Fibroblast of upper back skin (primary cell): ENCODE results near the gene SBNO2.
"Not testable (repeated sequence)": the region's sequence is repeated elsewhere in the genome, so short reads cannot be mapped to it uniquely, and the experiment has no call there.

ENCODE experiments used
- DNase-seq: peaks from one replicate; pipeline ENCODE4 v3.0.0-alpha.2; 2013

The SBNO2 gene

GRCh38 chr19:1132552-1133383, 41.3 kb downstream of the SBNO2 start:
- DNase-seq = no peak

DNA sequence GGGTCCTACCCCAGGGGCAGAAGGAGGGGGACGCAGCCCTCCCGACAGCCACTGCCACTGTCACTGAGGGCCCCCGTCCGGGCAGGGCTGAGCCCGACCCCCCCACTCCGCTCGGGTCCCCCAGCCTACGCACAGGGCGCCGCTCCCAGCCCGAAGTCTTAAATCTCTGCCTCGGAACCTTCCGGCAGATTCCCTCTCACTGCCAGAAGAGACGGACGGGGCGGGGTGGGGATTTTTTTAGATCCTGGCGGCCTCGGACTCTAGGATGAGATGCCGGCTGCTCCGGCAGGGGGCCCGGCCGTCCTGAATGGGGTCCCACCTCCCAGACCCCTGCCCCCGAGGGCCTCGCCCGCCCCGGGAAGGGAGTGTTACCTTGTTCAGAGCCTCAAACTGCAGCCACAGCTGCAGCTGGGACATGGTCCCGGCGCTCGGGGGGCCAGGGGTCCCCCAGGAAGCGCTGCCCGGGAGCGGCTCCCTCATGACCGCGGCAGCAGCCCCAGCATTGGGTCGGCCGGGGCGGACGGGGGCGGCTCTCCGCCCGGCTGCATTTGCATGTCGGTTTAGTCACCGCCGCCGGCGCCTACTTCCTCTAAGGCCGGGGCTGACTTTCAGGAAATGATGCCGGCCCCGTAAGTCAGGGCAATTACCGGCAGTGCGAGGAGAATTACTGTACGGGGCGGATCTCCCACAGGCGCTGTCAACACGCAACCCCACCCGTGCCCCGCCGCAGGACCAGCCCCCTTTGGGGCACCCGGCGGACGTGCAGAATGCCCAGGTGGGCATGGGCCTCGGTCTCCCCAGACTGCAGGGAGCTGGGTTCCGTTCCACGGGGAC, 42.1 kb downstream of the SBNO2 start:
- peak; percentile 85 for DNase-seq

DNA sequence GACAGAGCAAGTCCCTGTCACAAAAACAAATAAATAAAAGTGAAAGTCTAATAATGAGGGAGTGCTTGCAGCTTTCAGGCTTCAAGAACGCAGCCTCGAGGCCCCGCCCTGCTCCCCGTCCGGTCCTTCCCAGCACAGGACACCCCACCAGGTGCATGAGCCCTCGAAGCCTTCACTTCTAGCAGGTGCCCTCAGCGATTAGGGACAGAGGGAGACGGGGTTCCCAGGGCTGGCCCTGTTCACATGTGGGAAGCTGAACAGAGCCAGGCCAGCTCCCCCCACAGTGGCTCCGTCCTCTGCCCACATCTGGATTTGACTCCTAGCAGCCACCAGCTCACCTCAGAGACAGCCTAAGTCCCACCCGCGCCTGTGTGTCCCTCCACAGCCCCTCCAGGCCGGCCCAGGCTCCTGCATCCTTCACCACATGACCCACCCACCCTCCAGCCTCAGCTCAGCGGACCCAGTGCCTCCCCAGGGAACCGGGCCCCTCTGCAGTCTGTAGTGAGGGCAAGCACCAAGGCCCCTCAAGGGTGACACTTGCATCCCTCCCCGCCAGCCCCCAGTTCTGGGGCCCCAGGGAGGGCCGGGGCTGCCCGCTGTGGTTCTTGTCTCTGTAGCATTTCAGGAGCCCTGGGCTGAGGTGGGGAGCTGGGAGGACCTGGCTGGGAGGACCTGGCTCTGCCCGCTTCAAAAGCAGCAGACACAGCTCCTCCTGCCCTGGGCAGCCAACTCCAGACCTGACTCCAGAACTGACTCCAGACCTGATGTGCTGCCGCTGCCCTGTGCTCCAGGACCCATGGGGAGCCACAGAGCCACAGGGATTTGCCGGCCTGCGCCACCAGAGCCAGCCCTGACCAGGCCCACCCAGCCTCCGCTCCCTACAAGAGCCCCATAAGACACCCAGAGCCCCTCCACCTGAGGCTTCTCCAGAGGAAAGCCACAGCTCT, 43.0 kb downstream of the SBNO2 start:
- no peak for DNase-seq

GRCh38 chr19:1129535-1129934, 44.5 kb downstream of the SBNO2 start:
- DNase-seq = no peak

DNA sequence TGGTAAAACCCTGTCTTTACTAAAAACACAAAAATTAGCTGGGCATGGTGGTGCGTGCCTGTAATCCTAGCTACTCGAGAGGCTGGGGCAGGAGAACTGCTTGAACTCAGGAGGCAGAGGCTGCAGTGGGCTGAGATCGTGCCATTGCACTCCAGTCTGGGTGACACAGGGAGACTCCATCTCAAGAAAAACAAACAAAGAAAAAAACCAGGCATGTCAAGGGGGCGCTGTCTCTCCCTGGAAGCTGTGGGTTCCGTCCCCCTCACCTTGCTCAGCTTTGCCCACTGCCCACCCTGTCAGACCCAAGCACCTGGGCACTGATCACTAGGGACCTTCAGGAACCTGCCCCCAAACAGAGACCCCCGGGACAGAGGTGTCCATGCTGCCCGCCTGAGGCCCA, 45.0 kb downstream of the SBNO2 start:
- not testable (repeated sequence) for DNase-seq

GRCh38 chr19:1128106-1128505, 46.0 kb downstream of the SBNO2 start:
- no peak for DNase-seq

DNA sequence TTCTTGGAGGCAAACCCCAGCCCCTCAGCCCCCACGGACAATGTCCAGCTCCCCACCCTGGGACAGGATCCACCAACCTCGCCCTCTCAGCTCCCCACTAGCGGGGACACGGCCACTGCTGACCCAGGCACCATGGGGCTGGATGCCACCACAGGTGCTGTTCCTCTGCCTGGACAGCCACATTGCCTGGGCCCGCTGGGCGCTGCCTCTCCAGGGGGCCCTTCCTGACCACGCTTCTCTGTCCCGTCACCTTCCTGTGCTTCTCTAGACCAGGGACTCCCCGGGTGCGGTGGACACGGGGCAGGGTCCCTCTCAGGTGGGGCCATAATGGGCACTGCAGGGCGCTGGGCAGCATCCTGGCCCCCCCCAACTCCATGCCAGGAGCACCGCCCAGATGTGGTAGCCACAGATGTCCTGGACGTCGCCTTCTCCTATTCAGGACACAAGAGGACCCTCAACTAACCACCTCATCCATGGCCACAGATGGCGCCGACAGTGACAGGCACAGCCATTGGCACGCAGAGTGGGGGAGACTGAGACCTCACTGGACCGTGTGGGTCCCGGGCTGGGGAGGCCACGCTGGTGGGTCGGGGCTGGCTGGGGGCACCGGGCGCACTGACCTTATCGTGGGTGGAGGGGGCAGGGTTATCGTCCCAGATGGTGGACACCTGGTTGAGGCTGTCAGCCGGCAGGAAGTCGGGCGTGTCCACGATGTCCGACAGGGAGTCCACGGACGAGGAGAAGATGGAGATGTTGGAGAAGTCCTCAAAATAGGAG, 46.9 kb downstream of the SBNO2 start:
- DNase-seq = no peak

GRCh38 chr19:1125601-1126467, 48.2 kb downstream of the SBNO2 start:
- no peak for DNase-seq

- DNase-seq = no peak
Observed at GRCh38 chr19:1123885-1124677, 50.0 kb downstream of the SBNO2 start.

GRCh38 chr19:1123381-1123780, 50.7 kb downstream of the SBNO2 start:
- DNase-seq = no peak

DNA sequence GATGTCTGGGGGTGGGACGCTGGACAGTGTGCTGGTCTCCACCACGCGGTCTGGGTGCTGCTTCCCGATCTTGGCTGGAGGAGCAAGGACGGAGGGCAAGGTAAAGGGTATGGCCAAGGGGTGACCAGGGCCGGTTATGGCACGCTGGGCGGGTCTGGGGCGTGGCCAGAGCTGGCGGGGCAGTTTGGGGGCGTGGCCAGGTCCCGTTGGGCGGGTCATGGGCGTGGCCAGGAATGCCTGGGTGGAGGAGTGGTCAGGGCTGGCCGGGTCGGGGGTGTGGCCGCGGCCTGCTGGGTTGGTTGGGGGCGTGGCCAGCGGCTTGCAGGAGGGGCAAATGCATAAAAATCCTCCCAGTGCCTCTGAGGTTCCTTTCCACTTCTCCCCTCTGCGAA, 51.1 kb downstream of the SBNO2 start:
- DNase-seq = peak; percentile 58

- DNase-seq = no peak
Observed at GRCh38 chr19:1122021-1122971, 51.8 kb downstream of the SBNO2 start.

GRCh38 chr19:1121395-1121794, 52.7 kb downstream of the SBNO2 start:
- no peak for DNase-seq

DNA sequence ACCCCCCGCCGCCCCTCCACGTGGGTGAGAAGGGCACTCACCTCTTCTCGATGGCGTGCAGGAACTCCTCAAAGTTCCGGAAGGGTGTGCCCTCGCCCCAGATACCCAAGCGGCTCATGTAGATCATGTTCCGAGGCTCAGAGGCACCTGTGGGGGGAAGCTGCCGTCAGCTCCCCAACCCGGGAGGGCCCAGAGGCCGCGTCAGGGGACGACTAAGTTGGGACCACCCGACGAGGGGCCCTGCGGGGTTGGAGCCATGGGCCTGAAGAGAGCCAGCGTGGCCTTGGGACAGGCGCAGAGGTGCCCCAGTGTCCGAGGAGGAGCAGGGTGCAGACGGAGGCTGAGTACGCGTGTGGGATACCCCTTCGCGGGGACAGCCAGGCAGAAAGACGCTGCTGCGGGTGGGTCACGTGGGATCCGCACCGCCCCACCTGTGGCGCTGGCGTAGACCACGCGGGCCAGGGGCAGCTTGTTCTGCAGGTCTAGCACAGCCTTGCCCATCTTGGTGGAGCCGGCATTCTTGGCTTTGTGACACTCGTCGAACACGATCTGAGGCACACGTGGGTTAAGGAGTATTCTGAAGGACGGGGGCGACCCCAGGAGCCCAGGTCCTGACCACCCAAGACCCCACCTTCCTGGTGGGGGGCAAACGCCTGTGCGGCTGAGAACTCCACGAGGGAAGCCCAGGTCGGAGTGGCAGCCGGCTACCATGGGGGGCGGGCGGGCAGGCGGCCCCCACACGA, 54.4 kb downstream of the SBNO2 start:
- DNase-seq = no peak

- DNase-seq = no peak
Observed at GRCh38 chr19:1118999-1119398, 55.1 kb downstream of the SBNO2 start.

DNA sequence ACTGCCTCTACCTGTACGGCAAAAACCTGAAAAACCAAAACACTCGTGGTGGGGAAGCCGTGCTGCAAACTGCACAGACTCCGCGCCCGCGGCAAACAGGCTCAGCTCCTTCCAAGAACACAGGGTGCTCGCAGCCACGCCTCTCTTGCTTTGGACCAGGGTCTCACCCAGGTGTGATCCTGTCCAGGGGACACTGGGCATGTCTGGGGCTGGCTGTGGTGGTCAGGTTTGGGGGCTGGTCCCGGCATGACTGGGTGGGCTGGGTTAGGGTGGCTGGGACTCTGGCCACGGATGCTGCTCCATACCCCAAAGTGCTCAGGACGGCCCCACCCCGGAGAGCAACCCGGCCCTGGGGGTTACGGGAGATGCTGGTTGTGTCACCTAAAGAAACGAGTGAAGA, 56.4 kb downstream of the SBNO2 start:
- DNase-seq = no peak

DNA sequence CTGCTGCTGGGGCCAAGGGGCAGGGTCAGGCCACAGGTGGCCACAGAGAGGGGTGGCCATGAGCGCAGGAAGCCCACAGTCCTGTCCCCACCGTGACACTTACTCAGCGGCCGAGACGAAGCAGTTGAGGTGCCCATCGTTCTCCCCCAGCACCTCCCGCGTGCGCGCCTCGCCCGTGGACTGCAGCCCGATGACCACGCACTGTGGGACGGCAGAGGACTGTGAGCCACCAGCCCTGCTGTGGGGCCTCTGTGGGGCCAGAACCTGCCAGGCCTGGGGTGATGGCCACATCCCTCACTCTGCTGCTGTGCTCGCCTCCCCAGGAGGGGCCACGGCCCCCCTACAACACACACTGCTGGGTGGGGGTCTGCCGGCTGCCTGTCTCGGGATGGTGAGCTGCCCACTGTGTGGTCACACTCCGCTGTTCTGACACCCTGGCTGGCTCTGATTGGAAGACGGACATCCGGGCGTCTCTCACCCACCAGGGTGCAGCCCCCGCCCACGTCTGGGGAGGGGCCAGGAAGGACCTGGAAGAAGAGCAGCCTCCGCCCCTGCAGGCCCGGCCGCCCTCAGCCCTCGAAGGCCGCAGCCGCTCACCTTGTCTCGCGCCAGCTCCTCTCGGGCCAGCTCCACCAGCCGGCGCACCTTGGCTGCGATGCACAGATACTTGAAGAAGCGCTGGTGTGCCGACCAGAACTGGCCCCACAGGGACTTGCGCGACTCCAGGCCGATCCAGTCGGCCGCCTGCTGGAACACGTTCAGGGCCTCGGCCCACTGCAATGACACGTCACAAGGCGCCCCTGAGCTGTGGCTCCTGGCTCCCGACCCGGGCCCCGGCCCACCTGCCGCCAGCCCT, 57.1 kb downstream of the SBNO2 start:
- no peak for DNase-seq
